ENCODE data around the gene SMIM20.

SMIM20 gene

DNA sequence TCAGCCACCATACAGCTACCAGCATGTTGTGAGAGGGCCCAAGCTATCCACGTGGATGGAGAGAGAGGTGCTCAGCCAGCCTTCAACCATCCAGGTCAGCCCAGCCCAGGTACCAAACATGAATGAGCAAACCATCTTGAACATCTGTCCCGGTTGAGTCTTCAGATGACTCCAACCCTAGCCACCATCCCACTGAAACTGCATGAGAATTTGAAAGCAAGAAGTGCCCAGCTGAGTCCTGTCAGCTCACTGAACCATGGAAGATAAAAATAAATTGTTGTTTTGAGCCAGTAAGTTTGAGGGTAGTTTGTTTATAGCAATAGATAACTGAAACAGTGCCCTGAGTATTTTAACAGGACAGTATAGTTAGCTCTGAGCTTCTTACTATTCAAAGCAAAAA lies 43.9 kb upstream of the SMIM20 start:
- Histone ChIP-seq H3K27me3 (ENCODE audit: low read length) (no peaks in the 10 kb centered on the region), H3K9me3 (ENCODE audit: insufficient read depth, low read length) (no peaks in the 10 kb centered on the region), H3F3A (ENCODE audit: insufficient read depth) (peaks cover 95% of the 10 kb centered on the region), H3K79me2 (ENCODE audit: insufficient read depth, low read length) (peaks cover 45% of the 10 kb centered on the region), H3K4me3 (ENCODE audit: insufficient read depth, low read length, poor library complexity, severe bottlenecking) (peak overlapping the region; percentile 68), H3K4me2 (ENCODE audit: low read depth, low read length, poor library complexity, severe bottlenecking) (peak overlapping the region; percentile 90), H3K9me2 (replicated peaks; ENCODE audit: insufficient read depth, low read length) (no peaks in the 10 kb centered on the region), H4K20me1 (ENCODE audit: low read depth, low read length) (no peaks in the 10 kb centered on the region), H3K36me3 (ENCODE audit: low read length) (no peaks in the 10 kb centered on the region; the same call in 1 of the 2 replicates), H3K27ac (ENCODE audit: low read depth, low read length) (peak overlapping the region; percentile 100), H3K9ac (ENCODE audit: low read length) (peak overlapping the region; percentile 94), H2AFZ (ENCODE audit: low read depth, low read length, severe bottlenecking) (no peak overlapping the region)
- no peak for TF ChIP-seq EZH2phosphoT487 (conservative IDR thresholded peaks at IDR 0.05; ENCODE audit: low read length)
- TF ChIP-seq, protein P1, sequence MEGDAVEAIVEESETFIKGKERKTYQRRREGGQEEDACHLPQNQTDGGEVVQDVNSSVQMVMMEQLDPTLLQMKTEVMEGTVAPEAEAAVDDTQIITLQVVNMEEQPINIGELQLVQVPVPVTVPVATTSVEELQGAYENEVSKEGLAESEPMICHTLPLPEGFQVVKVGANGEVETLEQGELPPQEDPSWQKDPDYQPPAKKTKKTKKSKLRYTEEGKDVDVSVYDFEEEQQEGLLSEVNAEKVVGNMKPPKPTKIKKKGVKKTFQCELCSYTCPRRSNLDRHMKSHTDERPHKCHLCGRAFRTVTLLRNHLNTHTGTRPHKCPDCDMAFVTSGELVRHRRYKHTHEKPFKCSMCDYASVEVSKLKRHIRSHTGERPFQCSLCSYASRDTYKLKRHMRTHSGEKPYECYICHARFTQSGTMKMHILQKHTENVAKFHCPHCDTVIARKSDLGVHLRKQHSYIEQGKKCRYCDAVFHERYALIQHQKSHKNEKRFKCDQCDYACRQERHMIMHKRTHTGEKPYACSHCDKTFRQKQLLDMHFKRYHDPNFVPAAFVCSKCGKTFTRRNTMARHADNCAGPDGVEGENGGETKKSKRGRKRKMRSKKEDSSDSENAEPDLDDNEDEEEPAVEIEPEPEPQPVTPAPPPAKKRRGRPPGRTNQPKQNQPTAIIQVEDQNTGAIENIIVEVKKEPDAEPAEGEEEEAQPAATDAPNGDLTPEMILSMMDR (IDR thresholded peaks at IDR 0.05; ENCODE audit: insufficient read depth, low read length, poor library complexity, severe bottlenecking) = no peak

DNA sequence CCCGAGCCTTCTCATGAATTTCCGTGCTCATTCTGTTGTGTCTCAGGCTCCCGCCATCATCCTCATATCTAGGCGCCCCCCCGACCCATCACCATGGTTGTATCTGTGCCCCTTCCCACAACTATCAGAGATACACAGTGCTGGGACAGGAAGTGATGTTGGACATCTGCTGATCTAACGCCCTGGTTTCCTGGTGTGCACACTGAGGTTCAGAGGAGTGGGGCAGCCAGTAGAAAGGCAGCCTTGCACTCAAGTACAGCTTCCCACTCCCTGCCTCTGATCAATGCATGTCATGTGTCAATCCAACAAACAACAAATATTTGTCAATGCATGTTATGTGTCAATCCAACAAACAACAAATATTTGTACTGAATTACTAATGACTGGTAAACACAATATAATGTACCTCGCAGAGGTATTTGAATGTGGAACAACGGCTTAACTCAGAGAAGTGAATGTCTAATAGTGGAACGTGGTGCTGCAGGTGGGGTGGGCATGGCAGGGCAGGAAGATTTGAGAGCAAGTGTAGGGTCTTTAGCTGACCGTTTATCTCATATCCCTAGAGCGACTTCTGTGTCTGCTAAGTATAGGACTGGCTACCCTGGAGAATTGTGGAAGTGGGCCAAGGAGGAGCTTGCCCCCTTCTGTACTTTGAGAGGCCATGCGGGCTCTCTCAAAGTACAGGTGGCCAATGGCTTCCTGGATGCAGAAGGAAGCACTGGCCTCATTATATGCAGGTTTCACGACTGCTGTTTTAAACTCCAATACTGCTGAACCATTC lies 41.0 kb upstream of the SMIM20 start:
- Histone ChIP-seq H3K27me3 (ENCODE audit: low read length) (no peaks in the 10 kb centered on the region), H3K9me3 (ENCODE audit: insufficient read depth, low read length) (no peaks in the 10 kb centered on the region), H3K36me3 (ENCODE audit: low read length) (no peaks in the 10 kb centered on the region; the same call in 1 of the 2 replicates), H3F3A (ENCODE audit: insufficient read depth) (peaks cover 94% of the 10 kb centered on the region), H3K4me3 (ENCODE audit: insufficient read depth, low read length, poor library complexity, severe bottlenecking) (peak overlapping the region; percentile 6), H3K9ac (ENCODE audit: low read length) (peak overlapping the region; percentile 94), H3K4me2 (ENCODE audit: low read depth, low read length, poor library complexity, severe bottlenecking) (peak overlapping the region; percentile 90), H2AFZ (ENCODE audit: low read depth, low read length, severe bottlenecking) (no peak overlapping the region), H3K9me2 (replicated peaks; ENCODE audit: insufficient read depth, low read length) (no peaks in the 10 kb centered on the region), H3K27ac (ENCODE audit: low read depth, low read length) (peak overlapping the region; percentile 100), H4K20me1 (ENCODE audit: low read depth, low read length) (no peaks in the 10 kb centered on the region), H3K79me2 (ENCODE audit: insufficient read depth, low read length) (peaks cover 19% of the 10 kb centered on the region)
- no peak for TF ChIP-seq EZH2phosphoT487 (conservative IDR thresholded peaks at IDR 0.05; ENCODE audit: low read length)
- TF ChIP-seq, protein P1 (IDR thresholded peaks at IDR 0.05; ENCODE audit: insufficient read depth, low read length, poor library complexity, severe bottlenecking) = no peak

DNA sequence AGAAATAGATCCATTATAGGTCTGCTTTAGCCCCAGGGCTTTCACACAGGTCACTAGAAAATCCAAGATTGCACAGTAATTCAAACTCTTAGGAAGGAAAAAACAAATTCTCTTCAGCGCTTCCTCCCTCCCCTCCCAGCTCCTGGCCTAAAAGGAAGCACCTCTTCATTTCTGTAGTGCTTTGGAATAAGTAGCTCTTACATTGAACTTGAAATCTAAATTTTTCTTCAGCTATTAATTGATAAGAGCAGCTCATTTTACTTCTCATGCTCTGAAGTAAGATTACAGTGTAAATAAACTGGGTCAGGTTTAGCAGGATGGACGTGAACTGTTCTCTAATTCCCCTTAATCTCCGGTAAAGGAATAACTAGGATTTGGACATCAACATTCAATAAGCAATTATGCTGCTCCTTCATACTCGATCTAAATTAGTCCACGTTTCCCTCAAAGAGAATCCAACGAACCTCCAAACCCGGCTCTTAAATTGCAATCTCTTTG lies 40.3 kb upstream of the SMIM20 start:
- Histone ChIP-seq H3K27me3 (ENCODE audit: low read length) (no peaks in the 10 kb centered on the region), H3K9me3 (ENCODE audit: insufficient read depth, low read length) (no peaks in the 10 kb centered on the region), H3K36me3 (ENCODE audit: low read length) (no peaks in the 10 kb centered on the region; the same call in 1 of the 2 replicates), H3K27ac (ENCODE audit: low read depth, low read length) (peak overlapping the region; percentile 100), H3K9ac (ENCODE audit: low read length) (peak overlapping the region; percentile 94), H3K79me2 (ENCODE audit: insufficient read depth, low read length) (peaks cover 13% of the 10 kb centered on the region), H3K9me2 (replicated peaks; ENCODE audit: insufficient read depth, low read length) (no peaks in the 10 kb centered on the region), H2AFZ (ENCODE audit: low read depth, low read length, severe bottlenecking) (no peak overlapping the region), H3K4me2 (ENCODE audit: low read depth, low read length, poor library complexity, severe bottlenecking) (peak overlapping the region; percentile 90), H3F3A (ENCODE audit: insufficient read depth) (peaks cover 95% of the 10 kb centered on the region), H4K20me1 (ENCODE audit: low read depth, low read length) (no peaks in the 10 kb centered on the region), H3K4me3 (ENCODE audit: insufficient read depth, low read length, poor library complexity, severe bottlenecking) (peak overlapping the region; percentile 2)
- TF ChIP-seq, protein P1 (IDR thresholded peaks at IDR 0.05; ENCODE audit: insufficient read depth, low read length, poor library complexity, severe bottlenecking) = no peak
- TF ChIP-seq EZH2phosphoT487 (conservative IDR thresholded peaks at IDR 0.05; ENCODE audit: low read length) = no peak

Data from SU-DHL-6 (cell line).